ENCODE results near the gene NUFIP1. TPM values are rescaled to one million over a fixed set of nuclear protein-coding genes. Genes with fewer than 3 reads are reported as not detected.
A peak's percentile ranks its signal among the peaks of the same experiment; 100 is the strongest.
"Not testable (repeated sequence)": the region's sequence is repeated elsewhere in the genome, so short reads cannot be mapped to it uniquely, and the experiment has no call there.

The NUFIP1 gene
- total RNA-seq = 2.9 TPM
- long read RNA-seq, partial matches to known transcripts = 2 of 6 reads
- long read RNA-seq, other reads (novel, unspliced or antisense) = 1 of 6 reads

DNA sequence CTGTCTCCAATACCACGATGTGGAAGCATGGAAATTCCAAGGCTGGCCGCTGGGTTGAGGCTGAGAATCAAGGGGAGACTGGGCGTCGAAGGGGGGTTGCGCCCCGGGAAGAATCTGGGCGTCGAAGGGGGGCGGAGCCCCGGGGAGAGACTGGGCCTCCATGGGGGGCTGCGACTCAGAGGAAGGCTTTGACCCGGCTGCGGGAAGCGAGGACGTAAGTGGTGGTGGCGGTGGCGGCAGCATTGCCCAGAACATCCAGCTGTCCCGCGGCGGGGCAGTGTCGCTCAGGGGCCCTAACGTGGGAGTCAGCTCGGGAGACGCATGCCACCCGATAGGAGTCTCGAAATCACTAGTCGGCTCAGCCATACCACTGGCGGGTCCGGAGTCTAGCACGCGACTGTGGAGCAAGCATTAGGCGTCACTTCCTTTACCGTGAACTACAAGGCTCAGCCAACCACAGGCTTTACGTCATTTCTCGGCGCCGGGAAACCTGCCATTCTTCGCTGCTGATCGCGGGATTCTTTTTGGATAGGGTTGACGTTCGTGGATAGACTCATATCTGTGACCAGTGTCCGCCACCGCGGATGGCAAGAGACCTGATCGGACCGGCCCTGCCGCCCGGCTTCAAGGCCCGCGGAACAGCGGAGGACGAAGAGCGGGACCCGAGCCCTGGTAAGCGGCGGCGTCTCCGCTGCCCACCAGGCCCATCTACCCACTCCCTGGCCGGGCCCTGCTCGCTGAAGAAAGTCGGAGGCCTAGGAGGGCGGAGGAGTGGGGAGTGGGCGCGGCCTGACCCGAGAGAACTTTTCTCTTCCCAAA is at the start of gene NUFIP1, which contains the start of gene GPALPP1:
Gene NUFIP1, minus strand, starts transcription at position 401 of the 819 bp plus-strand sequence. Its CDS starts 35 bp downstream, at position 366.
Gene GPALPP1, plus strand, starts transcription at position 468 of the 819 bp plus-strand sequence. Its CDS starts 117 bp downstream, at position 585.
- intact Hi-C loops (cut with DNase I) = no loop called here
- peak; percentile 95 for DNase-seq (ENCODE audit: low spot score)

DNA sequence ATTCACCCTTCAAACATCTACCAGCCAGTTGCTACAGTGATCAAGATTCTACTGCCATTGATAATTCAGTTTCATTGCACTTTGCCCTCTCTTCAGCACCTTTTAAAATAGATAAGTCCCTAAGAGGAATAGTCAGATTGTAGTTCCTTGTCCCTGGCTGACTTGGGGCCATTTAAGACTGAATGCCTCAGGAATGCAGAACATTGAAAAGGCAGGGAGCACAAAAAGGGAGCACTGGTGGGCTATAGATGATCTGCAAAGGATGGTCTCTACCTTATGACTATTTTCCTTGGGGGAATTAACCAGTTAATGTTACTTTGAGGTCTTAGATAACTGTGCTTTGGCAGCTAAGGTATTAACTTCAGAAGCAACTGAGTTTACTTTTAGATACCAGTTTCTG is 46.9 kb upstream of the NUFIP1 start:
- intact Hi-C loops (cut with DNase I) = no loop called here

DNA sequence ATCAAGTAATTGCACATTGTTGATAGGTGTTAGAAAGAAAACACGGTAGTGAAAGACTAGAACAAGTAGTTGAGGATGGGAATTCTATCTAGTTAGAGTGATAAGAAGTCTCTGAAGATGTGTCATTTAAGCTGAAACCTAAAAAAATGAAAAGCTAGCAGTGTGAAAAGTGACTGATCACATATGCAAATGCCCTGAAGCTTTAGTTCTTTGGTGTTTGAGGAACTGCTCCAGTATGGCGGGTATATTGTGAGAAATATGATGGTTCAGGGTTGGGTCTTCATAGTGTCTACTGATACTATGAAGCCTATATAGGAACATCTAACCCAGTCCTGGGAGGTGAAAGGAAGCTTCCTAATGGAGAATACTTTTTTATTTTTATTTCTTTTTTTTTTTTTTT is 45.1 kb upstream of the NUFIP1 start:
- intact Hi-C loops (cut with DNase I) = no loop called here

More for the DNA sequence above, 46.9 kb upstream of the NUFIP1 start:
- DNase-seq (ENCODE audit: low spot score) = no peak

DNA sequence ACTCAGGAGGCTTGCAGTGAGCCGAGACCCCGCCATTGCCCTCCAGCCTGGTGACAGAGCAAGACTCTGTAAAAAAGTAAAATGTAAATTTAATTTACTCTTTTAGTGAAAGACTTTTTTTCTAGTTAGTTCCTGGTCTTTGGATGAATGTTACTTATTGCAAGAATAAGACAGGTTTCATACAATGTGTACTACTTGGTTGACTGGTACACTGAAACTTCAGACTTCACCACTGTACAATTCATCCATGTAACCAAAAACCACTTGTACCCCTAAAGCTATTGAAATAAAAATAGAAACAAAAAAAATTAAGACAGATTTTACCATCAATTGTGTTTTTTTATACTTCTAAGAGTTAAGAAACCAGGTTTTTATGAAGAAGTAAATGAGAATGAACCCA is 35.6 kb upstream of the NUFIP1 start:
- intact Hi-C loops (cut with DNase I) = no loop called here
- no peak for DNase-seq (ENCODE audit: low spot score)

More for the DNA sequence above, 45.1 kb upstream of the NUFIP1 start:
- no peak for DNase-seq (ENCODE audit: low spot score)

DNA sequence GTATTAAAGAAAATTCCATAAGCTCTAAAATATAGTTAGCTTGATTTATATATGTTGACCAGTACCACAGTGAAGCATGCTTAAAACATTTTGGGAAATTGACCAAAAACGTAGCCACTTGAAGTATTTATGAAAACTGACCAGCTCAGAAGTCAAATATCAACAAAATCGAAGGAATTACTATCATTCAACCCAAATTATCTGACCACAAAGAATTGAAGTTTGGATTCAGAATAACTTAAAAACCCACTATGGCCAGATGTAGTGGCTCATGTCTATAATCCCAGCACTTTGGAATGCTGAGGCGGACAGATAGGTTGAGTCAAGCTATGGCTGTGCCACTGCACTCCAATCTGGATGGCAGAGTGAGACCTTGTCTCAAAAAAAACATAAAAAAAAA is 32.0 kb upstream of the NUFIP1 start:
- no peak for DNase-seq (ENCODE audit: low spot score)
- intact Hi-C loops (cut with DNase I) = no loop called here

DNA sequence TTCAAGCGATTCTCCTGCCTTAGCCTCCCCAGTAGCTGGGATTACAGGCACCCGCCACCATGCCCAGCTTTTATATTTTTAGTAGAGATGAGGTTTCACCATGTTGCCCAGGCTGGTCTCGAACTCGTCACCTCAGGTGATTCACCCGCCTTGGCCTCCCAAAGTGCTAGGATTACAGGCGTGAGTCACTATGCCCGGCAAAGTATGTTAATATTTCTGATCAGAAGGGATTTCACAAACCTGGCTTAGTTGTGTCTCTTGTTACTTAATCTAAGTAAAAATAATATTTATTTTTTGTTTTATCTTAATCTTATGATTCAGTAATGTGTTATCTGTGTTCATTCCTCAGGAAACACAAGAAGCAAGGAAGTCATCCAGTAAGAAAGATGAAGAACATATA is 30.7 kb upstream of the NUFIP1 start:
- intact Hi-C loops (cut with DNase I); DNase-seq (ENCODE audit: low spot score): not testable (repeated sequence)

DNA sequence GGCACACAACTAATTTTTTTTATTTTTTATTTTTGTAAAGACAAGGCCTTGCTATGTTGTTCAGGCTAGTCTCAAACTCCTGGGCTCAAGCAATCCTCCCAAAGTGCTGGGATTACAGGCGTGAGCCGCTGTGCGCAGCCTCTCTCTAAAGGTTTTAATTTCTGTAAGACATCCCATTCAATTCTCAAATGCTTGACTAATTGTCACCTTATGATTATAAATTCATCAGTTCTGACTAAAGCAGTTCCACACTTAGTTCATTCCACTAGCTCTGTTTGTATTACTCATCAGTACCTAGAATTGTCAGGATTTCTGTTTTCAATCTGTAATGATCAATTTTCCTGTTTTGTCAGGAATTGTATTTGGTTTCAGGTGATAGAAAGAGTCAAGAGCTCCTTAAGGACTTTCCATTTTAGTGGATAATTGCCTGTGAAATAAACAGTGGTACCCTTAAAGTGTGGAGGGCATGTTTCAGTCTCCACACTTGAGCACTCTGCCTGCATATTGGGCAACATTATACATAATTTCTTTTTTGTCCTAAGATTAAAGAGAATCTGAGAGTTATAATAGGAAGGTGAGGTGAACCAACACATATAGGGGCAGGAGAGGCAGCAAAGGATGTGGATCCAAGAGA is 27.6 kb upstream of the NUFIP1 start:
- no peak for DNase-seq (ENCODE audit: low spot score)
- intact Hi-C loops (cut with DNase I) = no loop called here

DNA sequence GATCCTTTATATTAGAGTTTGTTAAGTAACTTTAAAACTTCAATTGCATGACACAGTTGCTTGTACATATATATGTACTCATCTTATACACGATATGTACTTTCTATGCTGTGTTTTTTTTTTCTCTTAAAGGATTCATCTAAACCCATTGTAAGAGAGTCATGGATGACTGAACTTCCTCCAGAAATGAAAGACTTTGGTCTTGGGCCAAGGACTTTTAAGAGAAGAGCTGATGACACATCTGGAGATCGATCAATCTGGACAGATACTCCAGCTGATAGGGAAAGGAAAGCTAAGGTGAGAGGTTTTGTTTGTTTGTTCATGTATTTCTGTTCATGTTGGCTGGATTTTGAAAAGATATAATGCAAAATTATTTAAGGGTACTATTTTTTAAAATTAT is 26.0 kb upstream of the NUFIP1 start:
- DNase-seq (ENCODE audit: low spot score) = no peak
- intact Hi-C loops (cut with DNase I) = no loop called here

DNA sequence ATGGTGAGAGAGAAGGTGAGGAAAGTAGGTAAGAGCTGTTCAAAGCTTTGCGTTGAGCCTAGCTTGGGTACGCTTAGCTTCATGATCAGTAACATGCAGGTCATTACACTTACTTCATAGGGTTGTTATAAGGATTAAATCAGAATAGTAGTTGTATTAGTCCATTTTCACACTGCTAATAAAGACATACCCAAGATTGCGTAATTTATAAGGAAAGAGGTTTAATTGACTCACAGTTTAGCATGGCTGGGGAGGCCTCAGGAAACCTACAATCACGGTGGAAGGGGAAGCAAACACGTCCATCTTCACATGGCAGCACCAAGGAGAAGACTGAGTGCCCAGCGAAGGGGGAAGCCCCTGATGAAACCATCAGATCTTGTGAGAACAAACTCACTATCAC is 21.9 kb upstream of the NUFIP1 start:
- DNase-seq (ENCODE audit: low spot score) = no peak
- intact Hi-C loops (cut with DNase I) = no loop called here

DNA sequence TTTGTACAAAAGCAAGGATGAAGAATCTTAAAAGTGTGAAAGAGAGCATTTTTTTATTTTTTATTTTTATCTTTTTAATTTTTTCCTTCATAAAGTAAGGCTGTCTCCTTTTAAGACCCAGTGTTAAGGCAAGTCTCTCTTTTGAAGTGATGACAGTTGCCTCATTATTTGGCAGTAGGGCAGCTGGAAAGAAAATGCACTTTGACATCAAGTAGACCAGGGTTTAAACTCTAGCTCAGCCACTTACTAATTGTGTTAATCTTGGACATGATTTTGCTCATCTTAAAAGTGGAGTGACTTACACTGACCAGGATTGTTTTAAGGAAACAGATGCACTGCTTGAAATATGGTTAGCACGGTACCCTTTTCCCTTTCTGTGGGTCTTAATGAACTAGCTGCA is 18.6 kb upstream of the NUFIP1 start:
- intact Hi-C loops (cut with DNase I) = no loop called here

DNA sequence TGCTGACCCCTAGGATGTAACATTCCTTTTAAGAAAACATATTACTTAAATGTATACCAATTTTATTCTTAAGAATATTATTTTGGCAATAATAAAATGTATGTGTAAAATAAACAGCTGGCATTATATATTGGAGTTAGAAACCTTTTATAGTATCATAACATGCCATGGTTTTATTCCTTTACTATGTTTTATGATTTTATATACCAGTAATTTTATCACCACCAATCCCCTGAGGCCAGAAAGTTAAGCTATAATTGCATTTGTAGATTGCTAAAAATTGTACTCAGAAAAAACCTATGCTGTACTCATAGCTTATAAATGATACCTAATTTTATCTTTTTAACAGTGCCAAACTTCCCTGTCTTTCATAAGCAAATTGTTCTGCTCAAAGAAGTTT is 18.0 kb upstream of the NUFIP1 start:
- intact Hi-C loops (cut with DNase I) = no loop called here
- no peak for DNase-seq (ENCODE audit: low spot score)

More for the DNA sequence above, 18.6 kb upstream of the NUFIP1 start:
- DNase-seq (ENCODE audit: low spot score) = no peak

DNA sequence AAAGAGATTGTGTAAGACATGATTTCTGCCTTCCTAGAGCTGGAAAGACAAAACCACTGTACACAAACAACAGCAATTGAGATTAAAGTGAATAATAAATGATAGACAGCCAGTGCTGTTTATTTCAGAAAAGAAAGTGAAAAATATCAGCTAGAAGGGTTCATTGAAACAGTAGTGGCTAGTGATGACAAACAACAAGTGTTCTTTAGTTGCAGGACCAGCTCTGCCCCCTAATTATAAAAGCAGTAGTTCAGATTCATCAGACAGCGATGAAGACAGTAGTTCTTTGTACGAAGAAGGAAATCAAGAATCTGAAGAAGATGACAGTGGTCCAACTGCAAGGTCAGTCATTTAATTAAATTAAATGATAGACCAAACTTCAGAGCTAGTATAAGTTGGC is 14.8 kb upstream of the NUFIP1 start:
- intact Hi-C loops (cut with DNase I) = no loop called here
- DNase-seq (ENCODE audit: low spot score) = no peak

DNA sequence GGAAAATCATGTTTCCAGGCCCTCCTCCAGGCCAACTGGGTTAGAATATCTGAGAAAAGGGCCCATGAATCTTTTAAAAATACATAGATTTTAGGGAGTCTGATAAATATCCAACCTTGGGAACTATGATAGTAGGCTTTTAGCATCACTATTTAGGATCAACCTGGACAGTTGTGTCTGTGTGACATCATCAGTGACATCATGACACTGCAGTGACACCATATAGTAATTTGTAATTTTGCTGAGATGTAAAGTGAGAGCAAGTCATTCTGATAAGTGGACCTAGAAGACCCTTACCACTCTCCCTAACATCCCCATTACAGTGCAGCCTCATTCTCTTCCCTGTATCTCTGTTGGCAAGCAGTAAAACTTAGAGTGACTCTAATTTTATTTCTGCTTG is 14.1 kb upstream of the NUFIP1 start:
- no peak for DNase-seq (ENCODE audit: low spot score)
- intact Hi-C loops (cut with DNase I) = no loop called here

DNA sequence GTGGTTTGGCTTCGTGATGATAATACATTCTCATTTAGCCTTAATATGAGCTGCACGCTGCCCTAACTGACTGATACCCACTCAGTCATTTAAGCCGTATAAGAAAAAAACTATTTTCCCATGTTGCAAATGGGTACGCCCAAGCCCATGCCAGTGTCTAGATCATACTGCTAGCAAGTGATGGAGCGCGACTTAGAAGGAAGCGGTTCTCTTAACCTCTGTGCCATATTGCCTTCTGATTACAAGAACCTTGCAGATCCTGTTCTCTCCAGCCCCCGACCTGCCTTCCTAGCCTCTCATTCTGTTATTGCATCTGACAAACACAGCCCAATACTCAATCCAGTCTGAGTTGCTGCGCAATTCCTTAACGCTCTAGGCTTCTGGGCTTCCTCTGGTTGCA is 670 bp upstream of the NUFIP1 start:
- intact Hi-C loops (cut with DNase I) = no loop called here
- DNase-seq (ENCODE audit: low spot score) = no peak

DNA sequence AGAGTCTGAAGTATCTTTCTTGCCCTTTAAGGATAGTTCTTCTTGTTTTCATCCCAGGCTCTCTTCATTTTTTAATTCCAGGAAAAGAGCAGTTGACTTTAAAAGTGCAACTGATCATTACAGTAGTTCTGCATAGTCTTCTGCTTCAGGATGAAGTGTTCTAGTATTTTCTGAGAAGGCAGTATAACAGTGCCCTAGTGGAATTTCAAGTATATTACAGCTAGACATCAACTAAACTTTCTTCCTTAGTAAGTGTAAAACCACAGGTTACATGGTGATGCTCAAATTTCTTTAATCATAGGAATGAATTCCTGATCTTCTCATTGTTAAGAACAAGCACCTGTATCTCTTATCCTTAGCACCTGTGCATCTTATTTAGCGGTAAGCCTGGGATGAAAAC is 10.9 kb downstream of the NUFIP1 start:
- DNase-seq (ENCODE audit: low spot score) = no peak
- intact Hi-C loops (cut with DNase I) = no loop called here

DNA sequence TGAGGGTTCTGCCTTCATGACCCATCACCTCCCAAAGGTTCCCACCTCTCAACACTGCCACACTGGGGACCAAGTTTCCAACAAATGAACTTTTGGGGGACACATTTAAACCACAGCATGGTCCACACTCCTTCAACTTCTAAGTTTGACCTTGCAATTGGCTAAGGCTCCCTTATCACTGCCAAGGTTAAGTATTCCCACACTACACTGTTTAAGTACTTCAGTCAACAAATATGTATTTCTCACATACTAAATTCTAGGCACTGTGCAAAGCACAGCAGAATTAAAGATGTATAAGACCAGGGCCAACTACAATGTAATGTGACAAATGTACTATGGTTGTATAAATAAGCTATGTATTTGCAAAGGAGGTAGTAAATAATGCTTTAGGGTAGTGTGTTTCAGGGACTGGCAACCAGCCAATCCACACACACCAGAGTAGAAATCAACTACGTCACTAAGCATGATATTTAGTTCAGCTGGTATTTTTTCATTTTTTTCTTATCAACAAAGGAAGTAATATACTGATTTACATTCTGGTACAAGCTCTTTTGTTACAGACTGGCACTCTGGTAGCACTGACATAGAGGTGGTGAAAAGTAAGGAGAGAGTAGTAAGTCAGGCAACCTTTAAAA is 12.2 kb downstream of the NUFIP1 start:
- no peak for DNase-seq (ENCODE audit: low spot score)
- intact Hi-C loops (cut with DNase I) = no loop called here

DNA sequence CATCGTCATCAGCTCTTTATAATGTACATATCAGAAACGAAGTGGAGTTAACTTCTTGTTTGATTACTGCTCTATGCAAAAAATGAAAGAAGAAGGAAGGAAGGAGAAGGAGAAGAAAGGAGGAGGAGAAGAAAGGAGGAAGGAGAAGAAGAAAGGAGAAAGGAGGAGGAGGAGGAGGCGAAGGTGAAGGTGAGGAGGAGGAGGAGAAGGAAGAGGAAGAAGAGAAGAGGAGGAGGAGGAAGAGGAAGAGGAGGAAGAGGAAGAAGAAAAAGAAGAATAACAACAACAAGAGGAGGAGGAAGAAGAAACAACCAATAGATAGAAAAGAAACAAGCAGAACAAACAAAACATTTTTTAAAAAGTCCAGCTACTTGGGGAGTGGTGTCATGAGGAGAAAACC is 13.1 kb downstream of the NUFIP1 start:
- DNase-seq (ENCODE audit: low spot score) = no peak
- intact Hi-C loops (cut with DNase I) = no loop called here

DNA sequence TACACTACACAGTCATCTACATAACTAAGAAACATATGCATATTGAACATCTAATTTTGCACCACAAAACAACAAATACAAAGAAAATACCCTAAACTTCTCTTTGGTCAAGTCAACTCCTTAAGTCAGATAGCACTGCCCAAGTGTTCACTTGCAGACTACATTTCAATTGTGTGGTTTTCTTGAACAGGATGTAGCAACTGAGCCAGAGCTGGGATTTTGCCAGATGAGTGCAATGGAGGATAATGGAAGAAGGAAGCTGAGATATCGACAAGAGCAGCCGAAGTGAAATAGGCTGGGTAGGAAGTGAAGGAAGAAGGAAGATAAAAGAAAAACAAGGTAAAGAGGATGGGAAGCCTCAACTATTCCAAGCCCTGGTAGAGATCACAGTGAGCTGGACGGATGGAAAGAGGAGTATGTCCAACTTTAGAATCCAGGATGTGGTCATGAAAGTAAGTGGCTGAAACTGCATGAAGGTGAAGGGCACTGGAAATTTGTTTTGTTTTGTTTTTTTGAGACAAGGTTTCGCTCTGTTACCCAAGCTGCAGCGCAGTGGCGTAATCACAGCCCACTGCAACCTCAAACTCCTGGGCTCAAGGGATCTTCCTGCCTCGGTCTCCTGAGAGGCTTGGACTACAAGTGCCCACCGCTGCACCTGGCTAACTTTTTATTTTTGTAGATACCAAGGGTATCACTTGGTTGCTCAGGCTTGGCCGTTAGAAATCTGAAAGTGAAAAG is 15.0 kb downstream of the NUFIP1 start:
- intact Hi-C loops (cut with DNase I) = loop anchor here (5.0 kb wide), 1 partner anchor 397 kb away; the partner anchor contains the start of gene TSC22D1
- DNase-seq (ENCODE audit: low spot score) = no peak

DNA sequence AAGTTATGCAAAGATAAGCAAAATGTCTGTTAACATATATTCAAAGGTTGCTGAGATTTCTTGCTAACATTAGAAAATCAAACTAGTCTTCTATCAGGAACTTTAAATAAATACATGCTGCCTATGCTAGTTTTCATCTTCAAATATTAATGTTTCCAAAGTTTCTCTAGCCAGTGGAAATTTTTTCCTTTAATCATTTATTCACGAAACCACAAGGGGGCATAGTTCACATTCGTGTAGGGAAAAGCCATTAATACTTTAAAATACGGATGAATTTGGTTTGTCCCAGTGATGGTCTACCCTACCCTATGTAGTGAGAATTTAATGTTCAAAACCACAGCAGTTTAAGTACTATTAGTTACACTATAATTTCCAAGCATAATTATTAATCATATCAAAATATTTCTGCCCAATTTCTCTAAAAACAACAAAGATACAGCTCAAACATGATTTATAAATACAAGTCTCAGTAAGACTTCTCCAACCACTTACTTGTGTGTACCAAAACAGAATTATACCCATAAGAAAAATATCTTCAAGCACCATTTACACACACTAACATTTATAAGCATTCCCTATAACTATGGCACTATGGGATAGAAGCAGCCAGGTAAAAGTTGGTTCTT is 16.2 kb downstream of the NUFIP1 start:
- no peak for DNase-seq (ENCODE audit: low spot score)
- intact Hi-C loops (cut with DNase I) = loop anchor here (5.0 kb wide), 1 partner anchor 396 kb away; the partner anchor contains the start of gene TSC22D1

Measured in cardiac septum (tissue), 1 donor.